Inflammatory macrophage (primary cell): Measurements from ENCODE around the gene PLPP4.

Experiments used
- DNase-seq, 2 donors: peaks; one replicate each; pipeline ENCODE4 v3.0.0-alpha.2; 2020 to 2022
- total RNA-seq, 18 experiments: gene quantifications; one replicate each; lab custom pipeline; 2026; ENCODE audit warnings: mixed read lengths in 6 of 18, inconsistent platforms in 2 of 18; lab: John Stamatoyannopoulos, UW

Gene PLPP4
- 0 to 0.10 (median 0) reads per million in 18 experiments for total RNA-seq

GRCh38 chr10:120456626-120457430 lies at the start of gene PLPP4:
Gene PLPP4, plus strand, starts transcription at chr10:120457227. Its CDS starts 79 bp downstream, at chr10:120457306.
- no peak for DNase-seq

GRCh38 chr10:120409816-120410215 lies 47.2 kb upstream of the PLPP4 start:
- DNase-seq = no peak

- DNase-seq = no peak
These were observed 42.1 kb upstream of the PLPP4 start for GRCh38 chr10:120414946-120415345.

GRCh38 chr10:120415709-120416330 lies 41.2 kb upstream of the PLPP4 start:
- no peak for DNase-seq

- DNase-seq = no peak
These were observed 36.6 kb upstream of the PLPP4 start for GRCh38 chr10:120420421-120420820.

GRCh38 chr10:120421250-120421649 lies 35.8 kb upstream of the PLPP4 start:
- no peak for DNase-seq

- no peak for DNase-seq
These were observed 34.6 kb upstream of the PLPP4 start for GRCh38 chr10:120422457-120422856.

GRCh38 chr10:120423431-120424197 lies 33.4 kb upstream of the PLPP4 start:
- DNase-seq = peak; percentile 53 to 58

- peak in 1 of 2 donors; percentile 9 for DNase-seq
These were observed 32.9 kb upstream of the PLPP4 start for GRCh38 chr10:120424198-120424464.

- DNase-seq = no peak
These were observed 30.7 kb upstream of the PLPP4 start for GRCh38 chr10:120426306-120426705.

- no peak for DNase-seq
These were observed 28.3 kb upstream of the PLPP4 start for GRCh38 chr10:120428754-120429153.

GRCh38 chr10:120429395-120429794 lies 27.6 kb upstream of the PLPP4 start:
- DNase-seq = no peak

GRCh38 chr10:120431251-120431651 lies 25.8 kb upstream of the PLPP4 start:
- DNase-seq = no peak

GRCh38 chr10:120432209-120432608 lies 24.8 kb upstream of the PLPP4 start:
- DNase-seq = no peak

- DNase-seq = no peak
These were observed 23.9 kb upstream of the PLPP4 start for GRCh38 chr10:120433141-120433540.

- no peak for DNase-seq
These were observed 20.5 kb upstream of the PLPP4 start for GRCh38 chr10:120436439-120437112.

- no peak for DNase-seq
These were observed 19.5 kb upstream of the PLPP4 start for GRCh38 chr10:120437541-120437940.

- no peak for DNase-seq
These were observed 5.1 kb upstream of the PLPP4 start for GRCh38 chr10:120451968-120452367.

- no peak for DNase-seq
These were observed 3.7 kb upstream of the PLPP4 start for GRCh38 chr10:120453319-120453718.

- no peak for DNase-seq
These were observed 3.1 kb upstream of the PLPP4 start for GRCh38 chr10:120453886-120454285.

- no peak for DNase-seq
These were observed 2.0 kb upstream of the PLPP4 start for GRCh38 chr10:120455004-120455403.

- no peak for DNase-seq
These were observed 1.4 kb upstream of the PLPP4 start for GRCh38 chr10:120455606-120456005.

- no peak for DNase-seq
These were observed 843 bp upstream of the PLPP4 start for GRCh38 chr10:120456143-120456625.
